Measurements from ENCODE around the gene BSCL2.

- TF ChIP-seq POLR2AphosphoS5 (IDR thresholded peaks at IDR 0.05; ENCODE audit: insufficient read depth, low read depth, low read length): no peak
- no peak for TF ChIP-seq CTCF (IDR thresholded peaks at IDR 0.05; ENCODE audit: extremely low read depth in 1 of 2, insufficient read depth in 1 of 2, low read depth in 1 of 2, low read length in 2 of 2)
- no peak for TF ChIP-seq MAX (IDR thresholded peaks at IDR 0.05; ENCODE audit: insufficient read depth, insufficient read length)
- no peak for TF ChIP-seq EZH2 (IDR thresholded peaks at IDR 0.05; ENCODE audit: borderline replicate concordance, low read depth, low read length, severe bottlenecking)
- TF ChIP-seq POLR2A (IDR thresholded peaks at IDR 0.05; ENCODE audit: low read depth, low read length): no peak
- TF ChIP-seq JUN (IDR thresholded peaks at IDR 0.05; ENCODE audit: borderline replicate concordance, insufficient read depth, insufficient read length, low read depth): no peak
- TF ChIP-seq FOS (IDR thresholded peaks at IDR 0.05; ENCODE audit: borderline replicate concordance, insufficient read depth, low read length): no peak
- no peak for TF ChIP-seq MYC (IDR thresholded peaks at IDR 0.05; ENCODE audit: low read depth, low read length)
Measured at GRCh38 chr11:62654297-62654696, 52.9 kb downstream of the BSCL2 start.

Measured in endothelial cell of umbilical vein (primary cell).